ENCODE data around the gene CRYM.

The CRYM gene

DNA sequence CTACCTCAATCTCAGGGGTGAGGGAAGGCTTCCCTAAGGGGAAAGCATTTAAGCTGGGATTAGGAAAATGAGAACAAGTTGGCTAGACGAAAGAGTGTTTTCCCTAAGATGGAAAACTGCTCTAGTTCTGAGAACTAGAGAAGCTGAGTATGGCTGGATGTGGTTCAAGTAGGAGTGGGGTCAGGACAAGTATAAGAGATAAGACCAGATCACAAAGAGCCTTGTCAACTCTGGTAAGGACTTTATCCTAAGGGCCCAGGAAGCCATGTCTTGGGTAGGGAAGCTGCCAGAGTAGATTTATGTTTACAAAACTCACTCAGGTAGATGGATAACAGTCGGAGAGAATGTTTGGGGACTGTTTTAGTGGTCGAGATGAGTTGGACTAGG lies 42.9 kb downstream of the CRYM start:
- H3K4me3 ChIP-seq (ENCODE audit: low read length) = no peak overlapping the region
- TF ChIP-seq, protein P1, sequence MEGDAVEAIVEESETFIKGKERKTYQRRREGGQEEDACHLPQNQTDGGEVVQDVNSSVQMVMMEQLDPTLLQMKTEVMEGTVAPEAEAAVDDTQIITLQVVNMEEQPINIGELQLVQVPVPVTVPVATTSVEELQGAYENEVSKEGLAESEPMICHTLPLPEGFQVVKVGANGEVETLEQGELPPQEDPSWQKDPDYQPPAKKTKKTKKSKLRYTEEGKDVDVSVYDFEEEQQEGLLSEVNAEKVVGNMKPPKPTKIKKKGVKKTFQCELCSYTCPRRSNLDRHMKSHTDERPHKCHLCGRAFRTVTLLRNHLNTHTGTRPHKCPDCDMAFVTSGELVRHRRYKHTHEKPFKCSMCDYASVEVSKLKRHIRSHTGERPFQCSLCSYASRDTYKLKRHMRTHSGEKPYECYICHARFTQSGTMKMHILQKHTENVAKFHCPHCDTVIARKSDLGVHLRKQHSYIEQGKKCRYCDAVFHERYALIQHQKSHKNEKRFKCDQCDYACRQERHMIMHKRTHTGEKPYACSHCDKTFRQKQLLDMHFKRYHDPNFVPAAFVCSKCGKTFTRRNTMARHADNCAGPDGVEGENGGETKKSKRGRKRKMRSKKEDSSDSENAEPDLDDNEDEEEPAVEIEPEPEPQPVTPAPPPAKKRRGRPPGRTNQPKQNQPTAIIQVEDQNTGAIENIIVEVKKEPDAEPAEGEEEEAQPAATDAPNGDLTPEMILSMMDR (IDR thresholded peaks at IDR 0.05; ENCODE audit: insufficient read depth, low read depth, low read length, missing control alignments) = no peak
- no peak for DNase-seq (ENCODE audit: low read depth)

DNA sequence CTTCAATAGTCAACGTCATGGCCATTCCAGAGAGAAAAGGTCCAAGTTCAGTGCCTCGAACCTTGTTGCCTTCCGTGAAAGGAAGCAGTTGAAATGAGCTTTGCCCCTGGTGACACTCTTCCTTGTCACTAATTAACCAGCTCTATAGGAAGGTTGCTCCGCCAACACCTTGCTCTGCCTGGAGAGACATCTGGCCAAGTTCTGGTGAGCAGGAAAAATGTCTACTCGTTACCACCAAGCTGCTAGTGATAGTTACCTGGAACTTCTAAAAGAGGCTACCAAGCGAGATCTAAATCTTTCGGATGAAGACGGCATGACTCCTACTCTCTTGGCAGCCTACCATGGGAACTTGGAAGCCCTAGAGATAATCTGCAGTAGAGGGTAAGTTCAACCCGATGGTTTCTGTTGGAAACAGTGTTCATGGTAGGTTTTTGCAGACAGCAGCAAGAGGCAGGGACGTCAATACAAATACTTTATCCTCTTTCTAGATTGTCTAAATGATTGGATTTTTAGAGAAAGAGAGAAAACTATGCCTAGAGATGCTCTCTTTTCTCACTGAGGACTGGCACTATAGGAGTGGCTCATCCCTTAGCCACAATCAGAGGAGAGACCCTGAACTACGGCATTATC lies 44.5 kb downstream of the CRYM start, which contains the start of gene ANKS4B:
ANKS4B (plus strand) TSS at position 179 of the 630 bp plus-strand sequence; CDS start at position 218, 39 bp downstream.
- DNase-seq (ENCODE audit: low read depth) = no peak
- TF ChIP-seq, protein P1 (IDR thresholded peaks at IDR 0.05; ENCODE audit: insufficient read depth, low read depth, low read length, missing control alignments) = no peak
- H3K4me3 ChIP-seq (ENCODE audit: low read length) = no peak within 1 kb of the TSS

DNA sequence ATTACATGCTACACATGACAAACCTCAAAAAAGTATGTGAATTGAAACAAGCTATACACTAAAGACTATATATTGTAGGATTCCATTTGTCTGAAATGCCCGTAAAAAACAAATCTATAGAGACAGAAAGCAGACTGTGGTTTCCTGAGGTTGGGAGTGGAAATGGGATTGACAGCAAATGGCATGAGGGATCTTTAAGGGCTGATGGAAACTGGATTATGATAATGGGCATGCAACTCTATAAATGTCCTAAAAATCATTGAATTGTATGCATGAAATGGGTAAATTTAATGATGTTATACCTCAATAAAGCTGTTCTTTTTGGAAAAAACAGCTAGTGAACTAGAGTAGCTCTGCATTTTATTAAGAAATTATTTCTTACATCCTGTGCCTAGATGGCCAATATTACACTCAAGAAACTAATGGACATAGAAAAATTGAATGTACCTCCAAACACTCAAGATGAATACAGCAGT lies 45.0 kb downstream of the CRYM start:
- DNase-seq (ENCODE audit: low read depth) = no peak
- TF ChIP-seq, protein P1 (IDR thresholded peaks at IDR 0.05; ENCODE audit: insufficient read depth, low read depth, low read length, missing control alignments) = no peak
- H3K4me3 ChIP-seq (ENCODE audit: low read length) = no peak overlapping the region

DNA sequence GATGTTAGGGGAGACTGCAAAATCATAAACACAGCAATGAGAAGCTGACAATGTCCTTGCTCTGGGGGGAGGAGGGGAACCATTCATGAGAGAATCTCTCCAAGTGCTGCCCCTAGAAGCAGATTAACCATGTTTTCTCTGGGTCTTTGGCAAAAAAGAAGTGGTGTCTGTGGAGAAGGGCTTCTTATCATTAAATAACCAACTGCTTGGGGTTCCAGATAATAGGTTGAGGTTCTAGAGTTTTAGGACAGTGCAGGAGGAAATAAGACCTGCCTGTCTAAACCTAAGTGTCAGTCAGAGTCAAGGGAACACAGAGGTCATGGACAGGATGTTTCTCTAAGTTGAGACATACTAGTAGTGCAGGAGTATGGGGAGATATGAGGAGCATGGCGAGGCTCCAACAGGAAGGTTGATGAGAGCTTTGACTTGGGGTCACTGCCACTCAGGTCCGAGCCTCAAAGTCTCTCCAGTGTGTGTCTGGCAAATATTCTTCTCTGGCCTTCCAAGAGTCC lies 49.7 kb downstream of the CRYM start:
- H3K4me3 ChIP-seq (ENCODE audit: low read length) = no peak overlapping the region
- TF ChIP-seq, protein P1 (IDR thresholded peaks at IDR 0.05; ENCODE audit: insufficient read depth, low read depth, low read length, missing control alignments) = no peak
- DNase-seq (ENCODE audit: low read depth) = no peak

DNA sequence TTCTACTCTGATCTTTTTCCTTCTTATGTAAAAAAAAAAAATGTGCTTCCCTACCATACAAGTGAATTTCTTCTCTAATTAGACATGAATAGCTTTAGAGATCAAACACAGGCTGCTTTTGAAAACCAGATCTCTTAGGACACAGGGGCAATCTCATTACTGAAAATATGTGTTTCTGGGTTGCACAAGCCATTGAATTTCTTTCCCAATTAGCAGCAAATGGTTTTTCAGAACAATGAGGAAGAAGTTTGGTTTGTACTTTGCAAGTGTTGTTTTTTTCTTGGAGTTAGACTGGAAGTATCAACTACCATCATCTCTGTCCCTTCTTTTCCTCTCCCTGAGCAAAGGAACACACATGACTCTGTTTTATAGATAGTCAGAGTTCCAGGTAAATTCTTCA lies 50.2 kb downstream of the CRYM start:
- H3K4me3 ChIP-seq (ENCODE audit: low read length) = no peak overlapping the region
- DNase-seq (ENCODE audit: low read depth) = no peak
- TF ChIP-seq, protein P1 (IDR thresholded peaks at IDR 0.05; ENCODE audit: insufficient read depth, low read depth, low read length, missing control alignments) = no peak

DNA sequence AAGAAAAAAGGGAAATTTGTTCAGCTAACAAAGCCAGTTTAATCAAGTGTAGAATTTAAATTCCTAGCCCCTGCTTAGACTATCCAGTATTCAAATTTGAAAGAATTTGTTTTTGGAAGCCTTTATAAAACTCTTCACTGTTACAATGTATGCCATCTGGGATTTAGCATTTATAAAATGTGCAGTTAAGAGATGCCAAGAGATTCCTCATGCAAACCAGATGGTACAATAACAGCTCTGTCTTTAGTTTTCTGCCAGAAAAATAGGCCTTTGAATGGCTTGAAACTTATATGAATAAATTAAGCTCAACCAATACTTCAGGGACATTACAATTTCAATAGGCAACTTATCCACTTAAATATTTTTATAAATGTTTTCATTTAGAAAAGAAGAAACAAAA lies 51.3 kb downstream of the CRYM start:
- TF ChIP-seq, protein P1 (IDR thresholded peaks at IDR 0.05; ENCODE audit: insufficient read depth, low read depth, low read length, missing control alignments) = no peak
- no peak for DNase-seq (ENCODE audit: low read depth)
- H3K4me3 ChIP-seq (ENCODE audit: low read length) = no peak overlapping the region

DNA sequence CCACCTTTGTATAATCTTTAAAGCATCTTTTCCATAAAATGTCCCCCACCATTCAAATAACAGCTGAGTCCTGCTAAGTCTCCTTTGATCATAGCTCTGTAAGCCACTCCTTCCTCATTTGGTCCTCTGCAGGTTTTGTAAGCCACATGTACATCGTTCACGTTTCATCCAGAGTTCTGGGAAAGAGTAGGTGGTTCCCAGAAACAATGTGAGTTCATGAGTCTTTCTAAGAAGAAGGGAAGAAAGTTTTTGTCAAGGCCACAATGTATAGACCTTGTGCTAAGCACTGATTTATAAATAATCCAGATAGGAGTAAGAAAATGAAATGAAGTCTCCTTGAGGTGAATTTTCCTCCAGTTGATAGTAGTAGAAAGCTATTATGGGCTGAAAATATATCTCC lies 53.3 kb downstream of the CRYM start:
- no peak overlapping the region for H3K4me3 ChIP-seq (ENCODE audit: low read length)
- TF ChIP-seq, protein P1 (IDR thresholded peaks at IDR 0.05; ENCODE audit: insufficient read depth, low read depth, low read length, missing control alignments) = no peak
- no peak for DNase-seq (ENCODE audit: low read depth)
